Skin epidermis (tissue), 12 donors: ENCODE results near the gene PDZRN3.
"Not testable (repeated sequence)": the region's sequence is repeated elsewhere in the genome, so short reads cannot be mapped to it uniquely, and the experiment has no call there.

Experiments used
- H3K27ac ChIP-seq, 21 experiments: fragments of 200-600 bp; sonication (generic) in 11 of 21; one replicate each; pipeline ENCODE4 v1.5.0; 2020; ENCODE audit warnings: mild to moderate bottlenecking in 3 of 21, inconsistent platforms in 2 of 21, moderate library complexity in 2 of 21
- H3K4me3 ChIP-seq, 7 experiments: fragments of 200-600 bp; sonication (generic) in 2 of 7; one replicate each; pipeline ENCODE4 v1.5.0; 2020; ENCODE audit warnings: inconsistent platforms in 2 of 7, mild to moderate bottlenecking in 2 of 7, moderate library complexity in 1 of 7

PDZRN3 gene

DNA sequence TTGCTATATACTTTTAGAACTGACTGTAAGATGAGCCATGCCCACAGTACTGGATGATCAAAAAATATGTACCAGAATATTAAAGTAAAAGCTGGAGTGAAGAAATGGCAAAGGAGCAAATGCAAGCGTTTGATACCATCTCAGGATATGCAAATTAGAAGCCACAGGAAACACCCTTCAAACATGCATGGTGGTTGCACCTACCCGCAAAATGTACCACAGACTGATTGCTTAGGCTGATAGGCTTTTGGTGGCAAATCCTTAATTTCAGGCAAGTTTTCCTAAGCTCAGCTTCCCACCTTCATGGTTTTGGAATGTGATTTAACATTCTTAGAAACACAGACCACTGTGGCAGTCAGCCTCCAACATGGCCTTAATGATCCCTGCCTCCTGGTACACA is 149.0 kb downstream of the PDZRN3 start:
- no peak overlapping the region for H3K27ac ChIP-seq

DNA sequence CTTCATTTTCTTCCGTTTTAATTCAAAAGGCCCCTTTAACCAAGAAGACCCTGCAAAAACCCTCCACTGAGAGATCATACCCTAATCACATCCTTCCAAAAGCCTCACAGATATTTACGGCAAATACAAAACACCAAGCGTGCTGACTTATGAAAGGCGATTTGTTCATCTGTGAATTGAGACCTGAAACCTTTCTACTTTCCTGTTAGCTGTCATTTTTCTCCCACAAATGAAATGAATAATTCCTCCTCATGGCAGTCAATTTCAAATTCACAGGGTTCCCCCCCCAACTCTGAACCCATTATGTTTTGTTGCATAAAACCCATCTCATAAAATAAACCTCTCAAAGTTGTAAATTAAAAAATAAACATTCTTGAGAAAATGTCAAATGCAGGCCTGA is 149.6 kb downstream of the PDZRN3 start:
- Histone ChIP-seq H3K27ac (no peak overlapping the region), H3K4me3 (no peak overlapping the region)

More for the DNA sequence above, 149.0 kb downstream of the PDZRN3 start:
- no peak overlapping the region for H3K4me3 ChIP-seq

DNA sequence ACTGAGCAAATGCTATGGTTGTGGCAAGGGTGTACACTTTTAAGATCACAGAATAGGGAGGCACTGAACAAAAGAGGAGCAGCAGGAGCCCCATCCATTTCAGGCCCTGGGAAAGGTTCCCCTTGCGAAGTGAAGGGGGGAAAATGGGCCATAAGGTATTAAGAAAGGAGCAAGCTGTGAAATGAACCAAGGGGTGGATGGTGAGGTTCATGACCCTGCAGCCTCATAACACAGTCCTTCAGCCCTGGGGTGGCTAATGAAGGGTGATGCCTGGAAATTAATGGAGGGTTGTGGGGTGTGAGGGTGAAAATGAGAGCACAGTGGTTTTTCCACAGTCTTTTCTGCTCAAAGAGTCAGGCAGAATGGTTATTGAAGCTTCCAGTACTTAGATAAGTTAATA is 150.1 kb downstream of the PDZRN3 start:
- H3K4me3 ChIP-seq, result no peak overlapping the region
- no peak overlapping the region for H3K27ac ChIP-seq

DNA sequence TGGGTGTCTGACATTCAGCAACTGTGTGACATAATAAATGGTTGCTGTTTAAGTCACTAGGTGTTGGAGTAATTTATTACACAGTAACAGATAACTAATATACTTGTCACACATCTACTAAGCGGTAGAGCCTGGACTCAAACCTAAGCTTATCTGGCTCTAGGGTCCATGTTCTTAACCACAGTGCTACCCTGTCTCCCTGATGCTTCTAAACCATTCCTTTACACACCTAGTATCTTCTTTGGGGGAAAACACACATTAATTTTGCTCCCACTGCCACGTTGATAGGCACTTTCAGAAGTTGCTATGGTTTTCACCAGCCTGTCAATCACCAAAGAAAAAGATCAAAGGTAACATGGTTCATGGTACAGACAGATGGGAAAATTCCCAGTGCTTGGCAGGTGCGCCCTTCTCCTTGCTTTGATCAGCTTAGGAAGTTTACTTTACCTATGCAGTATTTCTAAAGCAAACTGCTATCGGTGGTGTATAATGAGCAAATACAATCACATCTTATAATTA is 150.8 kb downstream of the PDZRN3 start:
- Histone ChIP-seq H3K27ac (no peak overlapping the region), H3K4me3 (no peak overlapping the region)

DNA sequence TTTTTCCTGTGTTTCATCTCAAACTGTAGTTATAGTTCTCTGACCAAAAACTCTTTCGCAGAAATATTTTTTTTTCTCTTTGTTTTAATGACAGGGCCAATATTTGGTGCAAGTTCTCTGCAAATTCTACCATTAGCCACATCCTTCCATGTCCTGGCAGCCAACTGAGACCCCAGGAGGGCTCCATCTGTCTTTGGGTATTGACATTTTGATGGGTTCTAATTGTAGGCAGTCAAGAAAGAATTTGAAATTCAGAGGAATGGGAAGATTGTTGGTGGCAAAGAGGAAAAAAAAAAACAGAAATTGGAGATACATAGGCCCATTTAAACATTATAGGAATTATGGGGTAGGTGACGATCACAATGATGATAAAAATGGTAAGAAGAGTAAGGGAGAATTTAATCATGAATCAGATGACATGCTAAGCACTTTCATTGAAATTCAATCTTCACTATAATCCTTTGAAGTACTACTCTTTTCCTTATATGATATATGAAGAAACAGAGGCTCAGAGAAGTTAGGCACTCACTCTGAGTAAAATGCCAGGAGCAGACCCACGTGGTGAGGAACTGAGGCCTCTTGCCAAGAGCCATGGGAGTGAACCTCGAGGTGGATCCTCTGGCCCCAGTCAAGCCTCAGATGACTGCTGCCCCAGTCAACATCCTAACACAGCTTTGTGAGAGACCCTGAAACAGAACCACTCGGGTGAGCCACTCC is 151.4 kb downstream of the PDZRN3 start:
- Histone ChIP-seq H3K27ac (no peak overlapping the region), H3K4me3 (no peak overlapping the region)

DNA sequence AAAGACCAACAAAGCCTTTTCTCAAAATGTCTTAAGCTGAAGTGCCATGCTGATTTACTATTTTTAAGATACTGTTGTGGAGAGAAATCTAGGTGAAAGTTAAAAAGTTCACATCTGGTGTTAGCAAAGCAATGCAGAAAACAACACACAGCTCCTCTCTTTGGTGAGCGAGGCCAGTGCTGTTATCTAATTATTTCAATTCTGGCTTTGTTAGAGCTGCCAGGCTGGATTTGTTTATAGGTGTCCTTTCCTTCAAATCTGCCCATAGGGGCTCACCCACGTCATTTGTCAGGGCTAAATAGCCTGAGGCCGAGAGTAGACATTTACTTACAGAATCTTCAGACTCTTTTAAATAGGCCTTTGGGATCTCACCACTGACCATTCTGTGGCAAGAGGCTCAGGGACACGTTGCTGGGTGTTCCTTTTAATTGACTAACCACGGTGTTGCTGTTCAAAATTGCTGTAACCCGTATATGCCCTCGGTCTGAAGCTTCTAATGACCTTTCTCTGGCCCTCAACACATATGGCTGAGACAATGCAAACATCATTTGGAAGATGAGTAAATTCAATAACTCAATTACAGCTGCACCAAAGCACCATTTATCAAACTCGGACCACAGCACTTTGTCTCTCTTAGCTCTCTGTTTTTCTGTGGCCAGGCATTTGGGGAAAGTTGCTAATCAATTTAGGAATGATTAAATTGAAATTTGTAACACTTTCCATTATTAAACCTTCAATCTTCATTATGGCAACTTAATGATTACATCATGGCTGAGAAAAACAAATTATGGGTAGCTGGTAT is 152.6 kb downstream of the PDZRN3 start:
- Histone ChIP-seq H3K4me3 (no peak overlapping the region), H3K27ac (no peak overlapping the region)

DNA sequence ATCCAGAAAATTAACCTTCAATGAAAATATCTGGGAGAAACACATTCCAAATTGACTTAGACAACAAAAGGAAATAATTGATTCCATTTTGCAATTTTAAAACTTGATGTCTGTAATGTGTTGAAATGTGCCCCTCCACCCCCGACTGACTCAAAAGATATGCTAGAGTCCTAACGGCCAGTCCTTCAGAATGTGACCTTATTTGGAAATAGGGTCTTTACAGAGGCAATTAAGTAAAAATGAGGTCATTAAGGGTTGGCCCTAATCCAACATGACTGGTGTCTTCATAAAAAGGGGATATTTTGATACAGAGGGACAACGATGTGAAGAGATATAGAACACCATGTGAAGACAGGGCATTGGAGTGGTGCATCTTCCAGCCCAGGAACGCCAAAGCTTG is 153.9 kb downstream of the PDZRN3 start:
- Histone ChIP-seq H3K27ac (no peak overlapping the region), H3K4me3 (no peak overlapping the region)

DNA sequence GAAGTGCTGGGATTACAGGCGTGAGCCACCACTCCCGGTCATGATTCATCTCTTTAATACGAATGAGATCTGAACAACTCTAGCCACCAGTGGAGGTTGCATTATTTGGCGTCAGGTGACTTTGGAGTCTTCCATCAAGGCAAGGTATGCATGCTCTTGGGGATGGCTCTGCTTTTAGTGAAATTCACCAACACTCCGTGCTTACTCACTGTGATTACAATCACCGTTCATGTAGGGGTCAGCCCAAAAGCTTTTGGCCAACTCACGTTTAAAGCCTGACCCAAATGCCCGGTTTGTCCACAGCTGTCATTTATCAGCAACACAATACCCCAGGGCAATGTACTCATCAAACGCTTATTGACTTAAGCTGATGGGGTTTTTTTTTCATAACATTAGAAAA is 155.4 kb downstream of the PDZRN3 start:
- H3K4me3 ChIP-seq, result no peak overlapping the region
- no peak overlapping the region for H3K27ac ChIP-seq

DNA sequence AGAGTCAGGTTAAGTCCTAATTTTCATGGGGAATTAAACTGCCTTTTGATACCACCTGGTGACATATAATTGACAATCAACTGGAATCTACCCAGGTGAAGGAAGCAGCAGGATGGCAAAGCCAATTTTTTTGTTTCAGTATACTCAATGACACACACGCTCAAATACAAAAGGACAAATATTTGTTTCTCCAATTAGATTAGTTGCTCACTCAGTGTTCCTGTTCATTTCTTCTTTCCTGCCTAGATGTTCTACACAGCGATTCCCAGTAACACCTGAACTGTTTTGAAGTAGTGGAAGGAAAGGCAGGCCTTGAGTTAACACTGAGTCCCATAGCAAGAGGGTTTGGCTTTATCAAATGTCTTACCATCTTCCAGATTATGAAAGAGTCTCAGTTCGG is 157.5 kb downstream of the PDZRN3 start:
- H3K4me3 ChIP-seq, result no peak overlapping the region
- no peak overlapping the region for H3K27ac ChIP-seq

DNA sequence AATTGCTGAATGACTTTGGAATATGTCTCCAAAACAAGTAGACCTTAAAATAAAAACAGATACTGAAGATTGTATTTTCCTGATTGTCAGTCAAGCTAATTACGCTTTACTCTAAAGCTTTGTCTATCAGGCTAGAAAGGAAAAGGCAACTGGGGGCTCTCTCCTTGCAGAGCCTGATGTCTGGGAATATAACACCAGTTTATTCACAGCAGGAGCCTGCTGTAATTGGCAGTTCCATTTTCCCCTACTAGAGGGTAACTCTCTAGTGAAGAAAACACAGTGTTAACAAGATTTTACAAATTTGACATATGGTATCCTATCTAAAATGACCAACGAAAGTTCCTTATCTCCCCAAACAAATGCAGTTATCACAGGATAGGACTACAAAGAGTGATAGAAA is 158.8 kb downstream of the PDZRN3 start:
- no peak overlapping the region for H3K27ac ChIP-seq
- H3K4me3 ChIP-seq, result no peak overlapping the region

DNA sequence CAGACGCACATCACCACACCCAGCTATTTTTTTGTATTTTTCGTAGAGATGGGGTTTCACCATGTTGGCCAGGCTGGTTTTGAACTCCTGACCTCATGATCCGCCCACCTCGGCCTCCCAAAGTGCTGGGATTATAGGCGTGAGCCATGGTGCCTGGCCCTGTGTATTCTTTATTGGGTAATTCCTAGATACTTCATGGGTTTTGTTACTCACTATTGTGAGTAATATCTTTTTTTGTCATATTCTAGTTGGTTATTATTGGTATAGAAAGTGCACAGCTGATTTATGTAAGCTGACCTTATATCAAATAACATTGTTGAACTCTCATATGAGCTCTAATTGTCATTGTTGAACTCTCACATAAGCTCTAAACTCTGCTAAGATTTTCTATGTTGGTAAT is 160.6 kb downstream of the PDZRN3 start:
- not testable (repeated sequence) for H3K4me3 ChIP-seq, H3K27ac ChIP-seq

DNA sequence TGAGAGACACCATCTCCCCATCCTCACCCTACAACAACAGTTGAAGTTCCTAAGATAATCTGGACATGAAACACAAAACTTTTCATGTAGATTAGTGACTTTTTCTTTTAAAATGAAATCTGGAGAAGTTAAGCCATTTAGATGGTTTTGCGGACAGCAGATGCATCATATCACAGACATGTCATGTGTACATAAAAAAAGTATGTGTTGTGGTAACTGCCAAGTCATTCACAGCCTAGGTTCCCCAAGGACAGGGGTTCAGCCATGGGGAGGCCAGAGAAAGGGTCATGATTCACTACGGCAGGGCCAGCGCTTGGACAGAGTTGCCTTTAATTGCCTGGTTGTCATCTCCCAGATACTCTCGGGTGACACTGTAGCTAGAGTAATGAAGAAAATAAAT is 163.2 kb downstream of the PDZRN3 start:
- Histone ChIP-seq H3K27ac (no peak overlapping the region), H3K4me3 (no peak overlapping the region)

DNA sequence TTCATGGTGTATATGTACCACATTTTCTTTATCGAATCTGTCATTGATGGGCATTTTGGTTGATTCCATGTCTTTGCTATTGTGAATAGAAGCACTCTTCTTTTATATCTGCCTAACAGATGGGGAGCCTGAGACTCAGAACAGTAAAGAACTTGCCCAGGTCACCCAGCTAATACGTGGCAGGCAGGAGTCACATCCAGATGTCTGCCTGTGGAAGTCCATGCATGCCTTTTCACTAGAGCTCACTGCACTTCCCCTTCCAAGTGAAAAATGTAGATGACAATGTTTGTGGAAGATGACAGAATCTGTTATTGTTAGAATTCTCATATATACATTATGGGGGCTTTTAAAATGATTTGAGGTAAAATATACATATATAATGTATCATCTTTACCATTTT is 165.0 kb downstream of the PDZRN3 start:
- Histone ChIP-seq H3K27ac (no peak overlapping the region), H3K4me3 (no peak overlapping the region)

DNA sequence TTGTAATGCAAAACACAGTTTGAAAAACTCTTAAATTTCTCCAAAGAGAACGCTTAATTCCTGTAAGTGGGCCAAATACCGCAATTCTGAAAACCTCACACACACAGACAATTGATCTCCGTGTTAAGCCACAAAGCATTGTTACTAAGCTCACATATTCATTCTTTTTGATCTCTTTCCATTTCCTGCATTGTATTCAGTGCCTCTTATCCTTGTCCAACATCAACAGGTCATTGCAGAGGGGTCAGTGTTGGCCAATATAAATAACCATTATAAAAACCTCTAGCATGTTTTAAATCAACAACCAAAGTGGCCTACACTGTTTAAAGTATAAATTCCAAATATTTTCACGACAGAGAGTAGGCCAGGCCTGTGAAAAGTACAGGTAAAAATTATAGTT is 171.1 kb downstream of the PDZRN3 start:
- no peak overlapping the region for H3K4me3 ChIP-seq
- H3K27ac ChIP-seq, result no peak overlapping the region

DNA sequence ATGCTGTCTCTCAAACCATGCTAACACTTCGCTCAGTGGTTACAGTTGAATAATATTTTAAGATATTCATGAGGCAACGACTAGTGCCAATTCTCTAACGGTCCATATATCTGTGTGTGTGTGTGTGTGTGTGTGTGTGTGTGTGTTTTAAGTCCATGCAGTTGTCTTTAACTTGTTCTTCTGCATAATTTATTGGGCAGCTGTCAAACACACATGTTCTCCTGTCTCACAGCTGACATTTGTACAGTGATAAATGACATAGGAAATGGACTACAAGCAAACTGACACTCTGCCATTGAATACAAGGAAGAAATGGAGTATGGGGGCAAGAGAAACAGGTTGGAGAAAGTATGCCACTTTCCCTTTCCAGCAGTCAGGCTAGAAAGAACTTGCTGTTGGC is 172.0 kb downstream of the PDZRN3 start:
- Histone ChIP-seq H3K27ac (no peak overlapping the region), H3K4me3 (no peak overlapping the region)

DNA sequence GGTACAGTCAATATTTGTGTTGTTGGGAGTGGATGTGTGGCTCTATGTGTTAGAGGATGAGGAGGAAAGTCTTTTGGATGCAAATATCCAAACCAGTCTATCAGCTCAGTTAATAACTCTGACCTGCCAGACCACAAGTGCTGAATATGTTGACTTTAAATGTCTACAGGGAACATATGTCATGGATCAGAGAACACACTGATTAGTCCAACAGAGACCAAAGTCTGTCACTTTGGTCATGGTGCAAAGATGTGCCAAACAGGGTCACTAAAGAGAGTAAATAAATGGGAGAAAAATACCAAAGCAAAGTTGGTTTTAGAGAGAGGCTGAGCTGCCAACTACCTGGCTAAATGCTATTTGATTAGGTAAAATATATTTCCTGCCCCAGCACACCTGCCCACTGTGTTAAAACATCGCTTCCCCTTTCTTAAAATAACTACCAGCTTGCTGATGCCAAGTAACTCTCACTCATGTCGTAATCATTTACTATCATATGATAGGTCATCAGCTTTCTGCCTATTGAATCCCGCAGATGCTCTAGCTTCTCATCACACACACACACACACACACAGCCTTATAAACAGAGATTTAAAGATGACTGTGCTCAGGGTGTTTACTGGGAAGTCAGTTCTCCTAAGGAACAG is 173.3 kb downstream of the PDZRN3 start:
- Histone ChIP-seq H3K27ac (no peak overlapping the region), H3K4me3 (no peak overlapping the region)

DNA sequence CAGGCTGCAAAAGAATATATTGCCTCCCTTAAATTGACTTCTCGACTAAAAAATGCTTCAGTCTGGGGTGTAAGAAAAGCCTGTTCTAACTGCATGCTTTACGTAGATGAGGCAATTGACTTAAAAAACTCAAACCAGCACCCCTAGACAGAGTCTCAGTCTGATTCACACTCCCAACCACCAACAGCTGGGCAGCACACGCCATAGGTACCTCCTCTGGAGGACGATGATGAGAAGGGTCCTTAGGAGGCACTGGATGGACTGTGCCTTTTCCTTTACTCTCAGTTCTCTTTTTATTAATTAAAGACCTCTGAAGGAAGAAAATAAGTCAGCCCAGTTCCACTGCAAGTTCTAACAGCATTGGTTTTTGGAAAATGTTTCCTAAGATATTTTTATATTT is 175.0 kb downstream of the PDZRN3 start:
- Histone ChIP-seq H3K4me3 (no peak overlapping the region), H3K27ac (no peak overlapping the region)

DNA sequence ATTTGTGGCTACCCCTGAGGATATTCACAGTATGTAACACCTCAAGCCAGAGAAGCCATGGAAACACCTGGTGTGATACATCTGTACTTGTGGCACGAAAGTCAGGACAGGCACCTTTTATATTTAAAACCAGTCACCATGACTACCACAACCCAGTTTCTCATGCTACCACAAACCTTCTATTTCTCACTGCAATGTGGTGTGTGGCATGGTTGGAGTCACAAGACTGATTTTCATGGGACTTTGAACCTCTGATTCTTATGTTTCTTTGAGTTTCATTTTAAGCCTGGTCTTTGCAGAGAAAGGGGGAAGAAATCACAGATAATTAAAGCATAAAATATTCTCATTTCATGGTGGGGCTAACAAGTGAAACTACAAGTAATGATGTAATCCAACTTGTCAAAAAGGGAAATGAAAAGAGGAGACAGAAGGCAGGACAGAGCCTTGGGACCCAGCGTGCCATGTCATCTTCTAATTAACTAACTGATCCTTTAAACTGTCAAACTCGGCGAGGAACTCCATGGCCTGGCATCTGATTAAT is 175.9 kb downstream of the PDZRN3 start:
- H3K4me3 ChIP-seq, result no peak overlapping the region
- no peak overlapping the region for H3K27ac ChIP-seq

DNA sequence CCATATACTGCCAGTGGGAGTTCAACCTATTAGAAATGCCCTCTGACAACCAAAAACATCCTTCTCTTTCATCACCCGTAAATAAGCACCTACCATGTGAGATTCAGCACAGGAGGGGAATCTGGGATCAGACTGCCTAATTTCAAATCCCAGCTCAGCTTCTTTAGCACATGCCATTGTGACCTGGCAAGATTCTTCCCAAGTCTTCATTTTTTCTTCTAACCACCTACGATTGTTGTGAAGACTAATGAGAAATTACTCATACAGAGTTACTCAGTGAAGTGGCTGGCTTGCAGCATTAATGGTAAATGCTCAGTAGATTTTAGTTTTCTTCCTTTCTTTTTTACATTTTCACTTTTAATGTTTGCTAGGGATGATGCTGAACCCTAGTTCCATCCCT is 176.7 kb downstream of the PDZRN3 start:
- Histone ChIP-seq H3K4me3 (no peak overlapping the region), H3K27ac (no peak overlapping the region)

DNA sequence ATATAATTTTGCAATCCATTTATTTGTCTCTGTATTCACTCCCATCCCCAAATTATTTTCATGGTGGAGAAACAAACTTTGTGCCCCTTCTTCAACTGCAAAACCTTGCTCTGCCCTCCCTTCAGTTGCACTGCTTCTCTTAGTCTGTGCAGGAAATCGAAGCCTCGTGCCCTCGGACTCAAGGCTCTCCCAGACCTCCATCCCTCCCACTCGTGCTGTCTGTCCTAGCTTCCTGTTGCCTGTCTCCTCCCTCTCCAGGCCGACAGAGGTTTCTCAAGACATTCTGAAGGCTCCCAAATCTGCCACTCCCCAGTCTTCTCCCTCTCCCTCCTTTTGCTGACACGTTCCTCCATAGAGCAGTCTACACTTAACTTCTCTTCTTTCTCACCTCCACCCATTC is 177.6 kb downstream of the PDZRN3 start:
- Histone ChIP-seq H3K27ac (no peak overlapping the region), H3K4me3 (no peak overlapping the region)
